Activated B cell treated with CpG ODN at 0.5 μM for 24 hours (primary cell): ENCODE results near the gene PIERCE2. TPM values are rescaled to one million over a fixed set of nuclear protein-coding genes. Genes with fewer than 3 reads are reported as not detected.
"Not testable (repeated sequence)": the region's sequence is repeated elsewhere in the genome, so short reads cannot be mapped to it uniquely, and the experiment has no call there.

Experiments
- ATAC-seq: fragments of 200-7000 bp; cut with Tn5 transposase; one replicate; pipeline ENCODE4 v1.10.0; 2021; ENCODE audit warnings: low read depth, mild to moderate bottlenecking, moderate library complexity
- CTCF ChIA-PET: fragments of 350-600 bp; sonication (Branson Sonifier 250); formaldehyde crosslinking; loops from one replicate; lab custom pipeline; 2021; ENCODE audit warnings: antibody characterized with exemption; lab: Charles Lee
- POLR2A ChIA-PET: fragments of 350-600 bp; sonication (Branson Sonifier 250); formaldehyde crosslinking; loops from one replicate; lab custom pipeline; 2021; ENCODE audit warnings: antibody characterized with exemption; lab: Charles Lee
- DNase-seq: peaks from one replicate; pipeline ENCODE4 v3.0.0; 2022
- H3K27ac Mint-ChIP-seq: one replicate; pipeline ENCODE4 v1.8.0; 2020; ENCODE audit warnings: mixed read lengths
- H3K27me3 Mint-ChIP-seq: one replicate; pipeline ENCODE4 v1.8.0; 2021; ENCODE audit warnings: mixed read lengths
- H3K36me3 Mint-ChIP-seq: one replicate; pipeline ENCODE4 v1.8.0; 2021; ENCODE audit warnings: low read depth, mixed read lengths
- H3K4me1 Mint-ChIP-seq: one replicate; pipeline ENCODE4 v1.8.0; 2021; ENCODE audit warnings: mixed read lengths
- H3K4me3 Mint-ChIP-seq: one replicate; pipeline ENCODE4 v1.8.0; 2020; ENCODE audit warnings: mild to moderate bottlenecking, mixed read lengths
- H3K9me3 Mint-ChIP-seq: one replicate; pipeline ENCODE4 v1.8.0; 2020; ENCODE audit warnings: mixed read lengths
- intact Hi-C: fragments of 100-400 bp; cut with micrococcal nuclease; formaldehyde crosslinking; loops from one replicate; pipeline ENCODE4 v1.15.1; 2024
- total RNA-seq: library from RNA; stranded (reverse); gene quantifications from 2 replicates; pipeline ENCODE4 v1.2.3, GENCODE V29; 2022
- TF ChIP-seq, protein P1 (sequence below): fragments of 200-600 bp; IDR thresholded peaks from one replicate; pipeline ENCODE4 v1.8.0; 2022; ENCODE audit warnings: antibody characterized with exemption, mild to moderate bottlenecking

The PIERCE2 gene
- total RNA-seq, 1 donor from 2014 or later, result 0.55 TPM

DNA sequence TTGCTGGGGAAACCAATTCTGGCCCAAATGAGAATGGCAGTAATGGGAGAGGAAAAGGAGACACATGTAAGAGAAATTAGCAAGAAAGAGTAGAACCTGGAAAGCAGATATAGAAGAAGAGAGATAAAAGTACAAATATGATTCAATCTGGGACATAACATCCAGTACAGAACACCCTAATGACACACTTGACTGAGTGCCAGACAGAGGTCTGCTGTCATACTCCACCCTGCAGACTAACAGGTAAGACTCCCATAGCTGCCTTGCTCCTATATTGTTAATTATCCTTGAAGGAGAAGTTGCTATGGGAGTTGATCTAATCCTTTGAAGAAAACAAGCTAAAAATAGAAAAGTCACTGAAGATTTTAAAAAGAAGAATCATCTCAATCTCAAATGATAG lies 21.3 kb upstream of the PIERCE2 start:
- intact Hi-C loops, result no loop called here
- ChIA-PET CTCF (no interaction called here), POLR2A (no interaction called here)
- H3K4me1 Mint-ChIP-seq, result no peaks in the 10 kb centered on the region
- H3K27ac Mint-ChIP-seq, result no peak overlapping the region
- no peaks in the 10 kb centered on the region for H3K27me3 Mint-ChIP-seq
- no peak for ATAC-seq
- TF ChIP-seq, protein P1, sequence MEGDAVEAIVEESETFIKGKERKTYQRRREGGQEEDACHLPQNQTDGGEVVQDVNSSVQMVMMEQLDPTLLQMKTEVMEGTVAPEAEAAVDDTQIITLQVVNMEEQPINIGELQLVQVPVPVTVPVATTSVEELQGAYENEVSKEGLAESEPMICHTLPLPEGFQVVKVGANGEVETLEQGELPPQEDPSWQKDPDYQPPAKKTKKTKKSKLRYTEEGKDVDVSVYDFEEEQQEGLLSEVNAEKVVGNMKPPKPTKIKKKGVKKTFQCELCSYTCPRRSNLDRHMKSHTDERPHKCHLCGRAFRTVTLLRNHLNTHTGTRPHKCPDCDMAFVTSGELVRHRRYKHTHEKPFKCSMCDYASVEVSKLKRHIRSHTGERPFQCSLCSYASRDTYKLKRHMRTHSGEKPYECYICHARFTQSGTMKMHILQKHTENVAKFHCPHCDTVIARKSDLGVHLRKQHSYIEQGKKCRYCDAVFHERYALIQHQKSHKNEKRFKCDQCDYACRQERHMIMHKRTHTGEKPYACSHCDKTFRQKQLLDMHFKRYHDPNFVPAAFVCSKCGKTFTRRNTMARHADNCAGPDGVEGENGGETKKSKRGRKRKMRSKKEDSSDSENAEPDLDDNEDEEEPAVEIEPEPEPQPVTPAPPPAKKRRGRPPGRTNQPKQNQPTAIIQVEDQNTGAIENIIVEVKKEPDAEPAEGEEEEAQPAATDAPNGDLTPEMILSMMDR, result no peak
- peaks cover 53% of the 10 kb centered on the region for H3K36me3 Mint-ChIP-seq
- no peak for DNase-seq
- H3K4me3 Mint-ChIP-seq, result no peak overlapping the region
- H3K9me3 Mint-ChIP-seq, result no peaks in the 10 kb centered on the region

DNA sequence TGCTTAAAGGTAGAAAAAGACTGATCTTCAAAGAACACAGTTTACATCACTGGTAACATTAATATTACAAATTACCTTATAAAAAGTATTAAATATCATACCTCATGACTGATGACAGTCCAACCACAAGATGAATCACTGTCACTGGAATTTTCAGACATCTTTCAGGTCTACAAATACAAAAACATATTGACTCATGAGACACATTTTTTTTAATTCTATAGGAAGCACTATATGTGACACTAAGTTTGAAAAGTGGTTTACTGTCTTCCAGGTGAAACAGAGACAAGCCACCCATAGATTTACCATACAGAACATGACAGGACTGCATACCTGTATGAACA lies 19.1 kb upstream of the PIERCE2 start:
- no peak overlapping the region for H3K27ac Mint-ChIP-seq
- no peak overlapping the region for H3K4me3 Mint-ChIP-seq
- TF ChIP-seq, protein P1, result no peak
- no peaks in the 10 kb centered on the region for H3K4me1 Mint-ChIP-seq
- intact Hi-C loops, result no loop called here
- DNase-seq (no peak), ATAC-seq (no peak)
- H3K9me3 Mint-ChIP-seq, result no peaks in the 10 kb centered on the region
- peaks cover 34% of the 10 kb centered on the region for H3K36me3 Mint-ChIP-seq
- ChIA-PET CTCF (no interaction called here), POLR2A (no interaction called here)
- H3K27me3 Mint-ChIP-seq, result no peaks in the 10 kb centered on the region

DNA sequence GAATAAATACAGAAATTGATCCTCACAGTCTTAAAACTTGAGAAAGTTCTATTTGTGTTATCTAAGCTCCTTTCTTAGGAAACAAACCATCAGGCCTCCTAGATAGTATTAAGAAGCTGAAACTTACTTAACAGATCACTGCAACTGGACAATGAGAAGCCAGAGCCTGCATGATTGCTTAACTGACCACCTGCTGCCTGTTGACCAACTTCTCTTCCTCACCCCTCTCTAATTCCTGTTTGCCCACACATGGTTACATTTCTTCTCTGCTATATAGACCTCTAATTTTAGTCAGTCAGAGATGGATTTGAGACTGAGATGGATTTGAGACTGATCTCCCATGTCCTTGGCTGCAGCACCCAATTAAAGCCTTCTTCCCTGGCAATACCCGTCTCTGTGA lies 13.6 kb upstream of the PIERCE2 start:
- Mint-ChIP-seq H3K27me3 (no peaks in the 10 kb centered on the region), H3K4me1 (no peaks in the 10 kb centered on the region), H3K9me3 (no peaks in the 10 kb centered on the region), H3K4me3 (no peak overlapping the region), H3K27ac (no peak overlapping the region), H3K36me3 (peaks cover 26% of the 10 kb centered on the region)
- ATAC-seq (no peak), DNase-seq (no peak)
- TF ChIP-seq, protein P1, result no peak
- ChIA-PET CTCF (no interaction called here), POLR2A (no interaction called here)
- intact Hi-C loops, result no loop called here

DNA sequence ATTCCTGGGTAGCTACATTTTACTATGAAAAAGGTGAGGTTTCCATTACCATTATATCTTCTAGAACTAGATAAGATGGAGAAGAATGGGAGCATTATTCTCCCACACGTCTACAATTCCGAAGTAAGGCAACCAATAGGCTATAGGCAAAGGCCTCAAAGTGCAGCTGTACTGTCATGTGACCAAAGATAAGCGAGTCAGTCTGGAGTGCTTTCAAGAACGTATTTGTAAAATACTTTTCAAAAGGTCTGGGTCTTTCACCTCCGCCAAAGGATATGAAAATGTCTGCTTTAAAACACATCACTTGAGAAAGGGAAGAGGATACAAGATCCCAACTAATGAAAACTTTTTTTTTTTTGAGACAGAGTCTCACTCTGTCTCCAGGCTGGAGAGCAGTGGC lies 10.1 kb upstream of the PIERCE2 start:
- no peaks in the 10 kb centered on the region for H3K9me3 Mint-ChIP-seq
- peaks cover 26% of the 10 kb centered on the region for H3K36me3 Mint-ChIP-seq
- DNase-seq, result no peak
- no peak overlapping the region for H3K4me3 Mint-ChIP-seq
- POLR2A ChIA-PET, result interaction anchor here (1.2 kb wide), 1 partner anchor 10 kb away, joined by 6 read pairs; the partner anchor contains the start of genes CCPG1 and PIERCE2
- intact Hi-C loops, result no loop called here
- H3K4me1 Mint-ChIP-seq, result peaks cover 9% of the 10 kb centered on the region
- no peak overlapping the region for H3K27ac Mint-ChIP-seq
- TF ChIP-seq, protein P1, result no peak
- H3K27me3 Mint-ChIP-seq, result no peaks in the 10 kb centered on the region
- CTCF ChIA-PET, result no interaction called here
- no peak for ATAC-seq

DNA sequence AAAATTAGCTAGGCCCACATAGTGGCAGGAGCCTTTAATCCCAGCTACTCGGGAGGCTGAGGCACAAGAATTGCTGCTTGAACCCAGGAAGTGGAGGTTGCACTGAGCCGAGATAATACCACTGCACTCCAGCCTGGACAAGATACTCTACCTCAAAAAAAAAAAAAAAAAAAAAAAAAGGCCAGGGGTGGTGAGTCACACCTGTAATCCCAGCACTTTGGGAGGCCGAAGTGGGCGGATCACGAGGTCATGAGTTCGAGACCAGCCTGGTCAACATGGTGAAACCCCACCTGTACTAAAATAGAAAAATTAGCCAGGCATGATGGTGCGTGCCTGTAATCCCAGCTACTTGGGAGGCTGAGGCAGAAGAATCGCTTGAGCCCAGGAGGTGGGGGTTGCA lies 8.2 kb upstream of the PIERCE2 start:
- H3K4me3 Mint-ChIP-seq, intact Hi-C loops, CTCF ChIA-PET, DNase-seq, H3K9me3 Mint-ChIP-seq, H3K27me3 Mint-ChIP-seq, ATAC-seq, H3K27ac Mint-ChIP-seq: not testable (repeated sequence)
- POLR2A ChIA-PET, result interaction anchor here (0.6 kb wide), 1 partner anchor 40 kb away, joined by 4 read pairs; no protein-coding TSS in a partner anchor
- Mint-ChIP-seq H3K36me3 (peaks cover 25% of the 10 kb centered on the region), H3K4me1 (peaks cover 20% of the 10 kb centered on the region)

DNA sequence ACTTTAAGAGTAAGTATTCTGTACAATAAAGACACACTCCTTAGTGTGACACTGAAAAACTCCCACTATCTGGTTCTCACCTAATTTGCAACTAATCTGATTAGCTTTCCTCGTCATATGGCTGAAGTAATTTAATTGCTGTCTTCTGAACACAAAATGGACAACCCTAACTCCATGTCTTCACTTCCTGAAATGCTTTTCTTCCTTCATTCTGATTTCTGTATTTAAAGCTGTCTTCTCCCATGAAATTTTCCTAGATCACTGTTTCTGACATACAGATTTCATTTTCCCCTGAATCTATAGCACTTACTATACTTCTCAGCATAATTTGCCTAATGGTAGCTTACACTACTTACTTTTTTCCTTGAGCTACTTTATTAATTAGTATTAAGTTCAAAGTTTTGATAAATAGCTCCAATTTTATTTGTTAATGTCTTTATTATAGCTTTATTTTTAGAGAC lies 6.5 kb upstream of the PIERCE2 start:
- TF ChIP-seq, protein P1, result no peak
- CTCF ChIA-PET, result no interaction called here
- no peaks in the 10 kb centered on the region for H3K27me3 Mint-ChIP-seq
- no peak overlapping the region for H3K27ac Mint-ChIP-seq
- intact Hi-C loops, result no loop called here
- H3K4me1 Mint-ChIP-seq, result peaks cover 23% of the 10 kb centered on the region
- no peaks in the 10 kb centered on the region for H3K9me3 Mint-ChIP-seq
- DNase-seq, result no peak
- POLR2A ChIA-PET, result interaction anchor here (1.1 kb wide), 1 partner anchor 83 kb away, joined by 4 read pairs; the partner anchor contains the start of genes PIGB and PIGBOS1
- H3K36me3 Mint-ChIP-seq, result peaks cover 17% of the 10 kb centered on the region
- ATAC-seq, result no peak
- H3K4me3 Mint-ChIP-seq, result no peak overlapping the region
